Lower leg skin (tissue), 3 donors: Measurements from ENCODE around the gene KIAA0513.

Experiments
- CTCF ChIP-seq, 3 donors: fragments of 450-650 bp; IDR thresholded peaks; one replicate each; pipeline ENCODE4 v1.5.1; 2016; ENCODE audit warnings: antibody characterized with exemption in 3 of 3, mild to moderate bottlenecking in 3 of 3, moderate library complexity in 2 of 3
- POLR2A ChIP-seq, 2 donors: fragments of 450-650 bp; IDR thresholded peaks; one replicate each; pipeline ENCODE4 v1.6.1; 2016 to 2017; ENCODE audit warnings: antibody characterized with exemption in 2 of 2, mild to moderate bottlenecking in 1 of 2, moderate library complexity in 1 of 2

GRCh38 chr16:85117418-85117817 lies 89.8 kb downstream of the KIAA0513 start:
- TF ChIP-seq CTCF (IDR thresholded peaks at IDR 0.05) (no peak), POLR2A (IDR thresholded peaks at IDR 0.05) (no peak)
